ENCODE measurements around the gene GALNT18.
A peak's percentile ranks its signal among the peaks of the same experiment; 100 is the strongest.
"Not testable (repeated sequence)": the region's sequence is repeated elsewhere in the genome, so short reads cannot be mapped to it uniquely, and the experiment has no call there.

GALNT18 gene

DNA sequence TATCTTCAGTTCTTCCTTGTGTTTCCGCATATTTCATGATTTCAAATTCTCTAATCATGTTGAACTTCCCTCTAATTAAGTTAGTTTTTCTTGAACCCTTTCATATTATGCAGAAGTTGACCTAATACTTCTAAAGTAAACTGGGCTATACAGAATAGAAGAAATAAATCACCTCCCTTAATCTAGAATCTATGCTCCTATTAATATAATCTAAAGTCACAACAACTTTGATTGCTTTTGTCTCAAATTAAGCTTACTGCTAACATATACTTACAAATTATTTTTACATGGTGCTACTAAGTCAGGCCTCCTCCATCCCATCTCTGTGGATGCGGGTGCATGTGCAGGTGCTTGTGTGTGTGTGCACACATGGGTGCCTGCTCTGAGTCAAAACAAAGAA is 241.5 kb downstream of the GALNT18 start:
- no peak for DNase-seq

DNA sequence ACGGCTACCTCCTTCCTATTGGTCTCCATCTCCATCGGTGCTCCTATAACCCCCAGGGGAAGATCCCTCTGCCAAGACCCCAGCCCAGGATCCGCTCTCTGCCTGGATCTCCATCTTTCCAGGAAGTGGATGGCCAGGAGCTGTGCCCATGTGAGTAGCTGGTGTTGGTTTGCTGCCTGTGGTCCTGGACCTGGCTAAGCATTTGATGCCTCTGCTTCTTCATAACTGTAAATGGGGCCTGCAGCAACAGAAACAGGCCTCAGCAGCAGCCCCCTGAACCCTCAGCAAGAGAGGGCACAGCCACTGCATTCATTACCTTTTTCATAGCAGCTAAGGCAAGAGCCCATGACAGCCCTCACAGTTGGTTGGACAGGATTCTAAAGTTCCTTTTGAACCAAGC is 242.1 kb downstream of the GALNT18 start:
- no peak for DNase-seq

DNA sequence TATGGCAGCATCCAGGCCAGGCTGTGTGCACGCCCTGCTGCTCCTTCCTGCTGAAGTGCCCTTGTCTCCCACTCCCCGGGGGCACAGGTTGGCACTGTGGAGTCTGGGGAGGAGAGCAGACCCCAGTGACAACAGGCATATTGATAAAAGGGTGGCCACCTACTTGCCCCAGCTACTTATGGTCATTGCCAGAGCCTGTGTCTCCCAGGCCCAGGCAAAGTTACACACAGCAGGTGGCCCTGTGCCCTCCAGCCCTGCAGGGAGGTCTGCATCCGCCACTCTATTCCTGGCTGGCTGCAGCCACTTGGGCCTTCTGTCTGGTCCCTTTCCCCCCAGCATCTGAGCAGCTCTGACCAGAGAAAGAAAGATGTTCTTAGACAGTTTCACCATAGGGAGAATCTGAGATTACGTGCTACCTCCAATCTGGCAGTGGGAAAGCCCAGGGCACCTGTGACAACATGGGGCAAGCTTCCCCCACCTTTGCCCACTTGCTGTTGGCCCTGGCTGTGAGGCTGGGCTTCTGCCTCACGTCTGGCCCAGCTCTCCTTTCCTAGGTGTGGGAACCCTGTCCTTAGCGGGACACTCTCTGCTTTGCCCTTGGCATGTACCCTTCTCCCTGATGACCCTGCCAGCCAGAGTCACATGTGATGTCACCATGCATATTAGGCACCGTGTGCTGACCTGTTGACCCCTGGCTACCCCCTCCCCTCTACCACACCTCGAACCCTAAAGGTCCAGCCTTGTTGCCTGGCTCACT is 243.4 kb downstream of the GALNT18 start:
- DNase-seq = no peak

DNA sequence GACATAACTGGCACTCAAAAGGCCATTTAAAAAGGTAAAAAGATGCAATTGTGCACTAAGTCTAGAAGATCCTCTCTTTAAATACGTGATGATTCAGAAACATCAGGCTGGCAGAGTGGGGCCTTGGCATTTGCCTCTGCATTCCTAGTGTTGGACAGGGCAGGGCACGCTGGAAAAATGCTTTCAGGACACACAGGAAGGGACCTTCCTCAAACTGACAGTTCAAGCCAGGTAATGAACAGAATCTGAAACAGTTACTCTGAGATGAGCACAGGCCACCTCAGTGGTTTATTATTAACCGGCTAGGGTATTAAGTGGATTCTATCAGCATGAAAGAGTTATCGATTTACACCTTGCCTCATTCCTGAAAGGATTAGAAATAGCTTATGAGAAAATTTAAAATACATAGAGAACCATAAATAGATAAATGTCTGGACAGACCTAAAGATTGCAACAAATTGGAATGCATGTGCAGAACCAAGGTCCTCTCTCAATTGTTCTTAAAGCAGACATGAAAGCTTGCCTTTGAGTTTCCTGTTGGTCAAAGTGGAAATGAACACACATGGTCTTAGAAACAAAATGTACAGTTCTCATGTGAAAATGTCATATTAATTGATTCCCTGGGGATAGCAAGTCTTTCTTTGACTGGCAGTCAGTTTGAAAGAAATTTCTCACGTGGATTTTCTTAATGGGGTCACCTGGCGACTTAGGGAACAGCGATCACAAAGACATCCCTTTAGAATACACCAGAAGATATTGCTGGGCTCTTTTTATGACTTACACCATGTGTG is 247.3 kb downstream of the GALNT18 start:
- DNase-seq = no peak

DNA sequence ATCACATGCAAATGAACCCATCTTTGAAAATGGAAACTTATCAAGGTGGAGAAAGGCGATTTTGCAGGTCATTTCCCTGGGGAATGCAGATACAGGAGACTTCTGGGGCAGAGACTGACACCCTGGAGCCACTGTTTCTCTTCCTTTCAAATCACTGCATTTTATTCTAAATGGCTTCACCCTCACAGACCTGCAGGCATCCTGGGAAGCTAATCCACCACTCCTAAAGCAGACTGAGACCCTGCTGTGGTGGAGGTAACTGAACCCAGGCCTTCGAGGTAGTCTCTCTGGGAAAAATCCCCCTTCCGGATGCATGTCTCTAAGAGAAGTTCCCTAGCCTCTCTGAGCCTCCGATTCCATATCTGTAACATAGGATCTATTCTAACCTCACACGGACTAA is 247.9 kb downstream of the GALNT18 start:
- DNase-seq = no peak

DNA sequence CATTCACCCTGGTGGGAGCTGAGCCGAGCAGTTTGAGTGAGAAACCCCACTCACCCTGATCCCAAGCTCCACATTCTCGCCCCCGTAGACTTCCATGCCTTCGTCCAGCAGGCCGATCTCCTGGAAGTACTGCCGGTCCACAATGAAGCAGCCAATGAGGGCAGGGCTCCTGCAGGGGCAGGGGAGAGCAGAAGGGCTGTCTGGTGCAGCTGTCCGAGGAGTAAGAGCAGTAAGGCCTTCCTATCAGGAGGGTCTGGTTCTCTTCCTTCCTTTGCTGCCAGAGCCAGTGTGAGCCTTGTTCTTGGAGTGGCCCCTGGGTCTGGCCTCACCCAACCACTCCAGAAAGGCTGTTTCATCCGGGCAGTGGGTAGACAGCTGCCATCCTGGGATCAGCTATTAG is 249.3 kb downstream of the GALNT18 start:
- DNase-seq = no peak

DNA sequence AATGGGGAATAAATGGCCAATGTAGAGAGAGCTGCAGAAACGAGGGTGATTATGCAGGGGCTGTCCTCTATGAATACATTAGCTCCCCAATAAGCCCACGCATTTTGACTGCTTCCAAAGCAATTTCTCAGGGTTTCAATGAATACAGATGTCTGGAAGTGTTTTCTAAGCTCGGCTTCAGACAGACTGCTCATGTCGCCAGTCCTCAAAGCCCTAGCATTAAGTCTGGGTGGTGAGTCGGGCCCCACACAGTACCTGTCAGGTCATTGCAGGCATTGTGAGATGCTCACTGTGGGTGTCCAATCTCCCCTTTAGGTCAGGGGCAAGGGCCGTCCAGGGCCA is 250.9 kb downstream of the GALNT18 start:
- no peak for DNase-seq

DNA sequence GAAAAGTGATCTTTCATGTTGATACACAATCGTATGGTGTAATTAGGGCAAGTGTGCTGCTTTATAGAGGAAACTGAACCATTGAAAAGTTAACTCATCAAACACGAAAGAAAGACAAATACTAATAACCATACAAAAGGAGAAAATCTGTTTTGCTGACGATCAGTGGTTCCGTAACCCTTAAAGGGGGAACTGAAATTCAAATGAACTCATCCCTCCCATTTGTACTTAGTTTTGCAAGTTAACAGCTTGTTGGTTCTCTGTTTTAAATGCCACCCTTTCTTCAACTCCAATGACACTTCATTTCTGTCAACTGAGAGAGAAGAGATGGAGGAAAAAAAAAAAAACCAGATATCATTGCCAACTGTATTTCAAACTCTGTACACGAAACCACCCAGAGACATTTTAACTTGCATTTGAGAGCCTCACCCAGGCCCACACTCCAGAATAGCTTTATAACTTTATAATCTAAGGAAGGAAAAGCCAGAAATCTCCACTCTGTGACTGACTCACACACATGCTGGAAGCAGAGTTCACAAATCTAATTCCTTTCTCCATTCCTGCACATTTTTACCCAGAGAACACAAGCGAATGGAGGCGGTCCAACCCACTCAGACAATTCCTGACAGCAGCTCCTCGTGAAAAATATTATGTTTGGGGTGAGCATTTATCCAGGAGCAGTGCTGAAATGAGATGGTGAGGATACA is 251.4 kb downstream of the GALNT18 start:
- DNase-seq = no peak

DNA sequence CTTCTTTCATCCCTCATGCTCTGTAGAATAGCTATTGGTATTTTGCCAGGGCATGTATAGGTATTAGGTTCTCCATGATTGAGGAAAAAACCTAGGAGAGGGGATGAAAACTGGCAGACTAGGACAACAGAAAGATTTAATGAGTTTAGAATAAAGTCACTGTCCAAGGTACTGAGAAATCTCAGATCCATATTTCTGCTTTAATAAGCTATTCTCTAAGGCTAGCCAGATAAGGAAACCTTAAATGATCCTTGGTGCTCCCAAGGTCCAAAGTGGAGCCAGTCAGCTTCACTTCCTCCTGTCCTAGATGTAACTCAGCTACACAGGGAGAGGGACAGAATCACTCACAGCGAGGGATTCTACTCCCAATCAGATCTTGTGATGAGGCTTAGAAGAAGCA is 255.0 kb downstream of the GALNT18 start:
- DNase-seq = no peak

DNA sequence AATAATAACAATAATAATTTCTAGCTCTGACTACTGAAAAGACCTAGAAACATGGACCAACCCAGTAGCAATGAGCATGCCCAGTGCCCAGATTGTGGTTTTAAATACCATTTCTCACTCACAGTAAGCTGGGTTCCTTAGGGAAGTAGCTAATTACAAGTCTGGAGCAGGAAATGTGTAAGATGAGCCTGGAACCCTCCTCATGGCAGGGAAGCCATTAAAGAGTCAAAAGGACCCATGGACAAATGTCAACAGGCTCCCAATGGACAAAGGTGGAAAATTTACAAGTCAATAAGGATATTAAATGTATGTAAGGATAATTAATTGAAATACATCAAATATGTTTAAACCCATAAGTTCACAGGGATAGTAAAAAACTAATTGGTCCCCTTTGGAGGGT is 258.1 kb downstream of the GALNT18 start:
- no peak for DNase-seq

DNA sequence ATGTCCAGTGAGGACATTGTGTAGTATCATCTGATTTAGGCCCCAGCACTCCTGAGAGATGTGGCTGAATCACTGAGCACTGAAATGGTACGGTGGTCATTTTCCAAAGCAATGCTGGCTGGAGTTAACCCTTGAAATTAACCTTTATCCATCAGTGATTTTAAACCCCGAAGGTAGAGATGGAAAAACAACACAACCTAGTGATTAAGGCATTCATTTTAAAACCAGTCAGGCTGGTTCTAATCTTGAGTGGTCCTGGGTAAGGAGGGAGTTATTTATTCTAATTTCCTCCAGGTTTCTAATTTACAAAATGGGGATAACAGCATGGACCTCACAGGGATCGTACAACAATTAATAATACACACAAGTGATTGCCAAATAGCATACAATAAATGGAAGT is 262.2 kb downstream of the GALNT18 start:
- no peak for DNase-seq

DNA sequence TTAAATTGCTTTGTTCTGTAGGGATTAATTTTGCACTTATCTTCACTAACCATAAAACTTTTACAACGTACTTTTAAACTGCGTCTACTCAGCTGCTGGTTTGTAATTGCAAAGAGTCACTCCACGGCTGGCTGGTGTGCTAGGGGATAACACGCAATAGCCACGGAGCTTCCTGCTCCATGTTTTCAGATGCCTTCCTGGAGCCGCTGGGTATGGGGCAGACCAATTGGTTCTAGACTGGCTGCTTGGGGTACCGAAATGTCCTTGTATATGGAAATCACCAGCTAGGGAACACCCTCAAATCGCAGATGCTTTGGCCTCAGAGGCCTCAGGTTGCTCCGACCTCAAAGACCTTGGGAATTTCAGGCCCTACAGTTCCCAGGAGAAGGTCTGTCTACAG is 265.0 kb downstream of the GALNT18 start:
- DNase-seq = no peak

DNA sequence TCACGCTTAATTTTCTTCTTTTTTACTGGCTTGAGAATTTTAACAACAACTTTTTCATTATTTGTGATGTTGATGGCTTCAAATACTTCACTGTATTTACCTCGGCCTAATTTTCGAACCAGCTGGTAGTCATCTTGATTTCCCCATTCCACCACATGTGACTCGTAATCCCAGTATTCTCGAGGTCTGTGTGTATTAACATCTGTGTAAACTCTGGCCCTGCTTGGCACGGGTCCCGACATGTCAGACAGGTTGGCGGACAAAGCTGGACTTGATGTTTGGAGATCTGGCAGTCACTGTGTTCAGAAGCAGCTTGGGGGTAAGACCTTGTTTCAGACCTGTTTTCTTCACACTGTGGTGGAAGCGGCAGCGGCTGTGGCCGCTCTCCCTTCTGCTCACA is 268.9 kb downstream of the GALNT18 start, which contains the start of gene CSNK2A3:
CSNK2A3 (minus strand) TSS at position 373 of the 400 bp plus-strand sequence; CDS start at position 242, 131 bp downstream.
- not testable (repeated sequence) for DNase-seq

DNA sequence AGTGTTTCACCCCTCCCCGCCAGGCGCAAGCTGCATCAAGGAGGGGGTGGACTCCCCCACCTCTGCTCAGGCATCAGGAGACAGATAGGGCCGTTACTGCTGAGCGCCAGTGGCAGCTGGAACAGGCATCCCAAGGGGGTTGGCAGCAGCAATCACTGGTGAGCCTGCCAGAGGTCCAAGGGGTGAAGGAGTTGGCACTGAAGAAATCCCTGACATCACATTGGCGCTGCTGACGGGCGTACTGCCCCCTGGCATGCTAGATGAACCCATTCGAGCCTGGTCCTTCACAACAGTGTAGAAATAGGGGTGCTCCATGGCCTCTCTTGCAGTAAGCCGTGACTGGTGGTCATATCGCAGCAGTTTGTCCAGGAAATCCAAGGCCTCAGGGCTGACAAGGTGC is 270.0 kb downstream of the GALNT18 start:
- not testable (repeated sequence) for DNase-seq

DNA sequence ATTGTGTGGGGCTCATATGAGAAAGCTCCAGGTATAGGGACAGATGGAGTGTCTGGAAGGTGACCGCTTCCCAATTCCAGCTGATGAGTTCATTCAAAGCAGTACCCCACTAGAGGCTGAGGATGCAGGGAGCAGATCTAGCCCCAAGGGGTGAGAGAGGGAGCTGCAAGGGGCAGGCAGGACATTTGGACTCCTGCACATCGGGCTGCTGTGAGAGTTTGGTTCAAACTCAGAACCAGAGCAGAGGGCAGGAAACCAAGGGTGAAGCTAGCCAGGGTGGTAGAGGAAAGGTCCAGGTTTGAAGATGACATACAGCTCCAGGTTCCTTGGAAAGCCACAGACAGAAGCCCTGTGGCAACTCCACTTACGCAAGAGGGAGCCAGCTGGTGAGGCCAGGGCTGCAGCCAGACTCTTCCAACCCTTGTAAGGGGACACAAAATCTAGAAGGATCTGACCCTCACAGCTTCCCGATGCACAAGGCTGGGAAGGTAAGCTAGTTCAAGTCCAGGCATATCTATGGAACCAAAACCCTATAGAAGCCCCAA is 270.7 kb downstream of the GALNT18 start:
- no peak for DNase-seq

DNA sequence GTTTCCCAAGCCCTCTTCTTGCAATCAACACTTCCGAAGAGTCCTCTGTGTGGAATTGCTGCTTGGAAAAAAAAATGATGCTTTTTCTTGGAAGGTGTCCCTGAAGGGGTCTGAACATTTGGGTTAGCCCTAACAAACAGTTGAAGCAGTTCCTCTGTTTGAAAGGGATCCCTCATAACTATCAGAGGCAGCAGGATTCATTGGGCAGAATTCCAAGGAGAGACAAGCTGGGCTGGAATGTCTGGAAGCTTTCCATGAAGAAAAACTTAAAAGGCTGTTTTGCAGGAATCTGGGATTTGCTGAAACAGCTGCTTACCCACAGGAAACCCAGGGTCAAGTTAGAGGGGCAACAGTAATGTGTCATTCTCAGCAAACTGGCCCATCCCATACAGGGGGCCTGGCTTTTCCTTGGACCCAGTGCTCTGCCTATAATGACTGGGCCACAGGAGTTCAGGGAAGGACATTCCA is 271.9 kb downstream of the GALNT18 start:
- DNase-seq = peak; percentile 70

DNA sequence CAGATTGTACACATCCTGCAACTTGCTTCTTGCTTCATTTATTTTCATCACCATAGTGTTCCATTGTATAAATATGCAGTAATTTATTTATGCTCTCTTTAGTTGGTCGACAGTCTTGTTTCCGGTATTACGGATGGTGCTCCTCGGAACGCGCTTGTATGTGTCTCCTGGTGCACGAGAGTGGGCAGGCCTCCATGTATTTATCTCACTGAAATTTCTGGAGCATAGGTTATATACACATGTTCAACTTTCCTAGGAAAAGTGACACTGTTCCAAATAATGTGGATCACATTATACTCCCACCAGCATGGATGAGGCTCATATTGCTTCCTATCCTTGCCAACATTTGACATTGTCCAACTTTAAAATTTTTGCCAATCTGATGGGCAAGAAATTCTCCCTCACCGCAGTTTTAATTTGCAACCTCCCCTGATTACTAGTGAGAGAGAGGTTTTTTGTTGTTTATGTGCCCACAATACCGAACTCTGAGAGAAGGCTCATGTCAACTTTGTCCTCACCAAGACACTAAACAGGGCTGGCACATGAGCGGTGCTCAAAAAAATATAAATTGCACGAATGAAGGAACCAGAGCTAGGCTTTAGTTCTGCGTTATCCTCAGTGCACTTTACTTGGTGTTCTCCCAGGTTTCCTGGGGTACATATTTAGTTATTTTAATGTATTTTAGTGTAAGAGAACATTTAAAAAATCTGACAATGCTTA is 272.5 kb downstream of the GALNT18 start:
- DNase-seq = no peak

DNA sequence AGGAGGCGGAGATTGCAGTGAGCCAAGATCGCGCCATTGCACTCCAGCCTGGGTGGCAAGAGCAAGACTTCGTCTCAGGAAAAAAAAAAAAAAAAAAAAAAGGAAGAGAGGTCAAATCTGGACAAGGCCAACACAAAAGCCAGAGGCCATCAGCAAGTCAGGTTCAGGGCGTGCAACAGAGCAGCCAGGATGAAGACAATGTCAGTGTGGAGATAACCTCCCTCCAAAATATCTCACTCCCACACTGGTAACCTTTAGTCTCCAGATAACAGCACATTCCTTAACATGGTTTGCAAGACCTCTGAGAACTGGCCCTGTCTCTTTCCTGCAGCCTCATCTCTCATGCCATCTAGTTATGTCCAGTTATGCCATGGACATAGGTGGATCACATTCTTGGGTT is 273.5 kb downstream of the GALNT18 start:
- no peak for DNase-seq

DNA sequence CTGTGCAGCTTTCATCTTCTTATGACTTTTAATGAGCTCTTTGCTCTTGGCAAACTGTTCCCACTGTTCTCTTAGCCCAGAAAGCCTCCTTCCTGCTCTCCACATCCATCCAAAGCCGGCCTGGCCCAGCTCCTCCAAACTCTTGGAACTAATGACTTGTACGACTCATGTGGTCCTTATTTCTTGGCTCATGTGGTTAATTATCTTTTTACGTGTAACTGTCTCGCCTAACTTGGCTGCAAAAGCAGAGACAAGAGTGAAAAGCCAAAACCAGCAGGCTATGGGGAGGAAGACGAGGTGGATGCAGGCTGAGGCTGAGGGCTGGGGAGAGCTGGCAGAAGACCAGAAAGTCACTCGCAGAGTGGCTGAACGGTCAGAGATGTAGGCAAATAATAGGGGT is 274.2 kb downstream of the GALNT18 start:
- no peak for DNase-seq

DNA sequence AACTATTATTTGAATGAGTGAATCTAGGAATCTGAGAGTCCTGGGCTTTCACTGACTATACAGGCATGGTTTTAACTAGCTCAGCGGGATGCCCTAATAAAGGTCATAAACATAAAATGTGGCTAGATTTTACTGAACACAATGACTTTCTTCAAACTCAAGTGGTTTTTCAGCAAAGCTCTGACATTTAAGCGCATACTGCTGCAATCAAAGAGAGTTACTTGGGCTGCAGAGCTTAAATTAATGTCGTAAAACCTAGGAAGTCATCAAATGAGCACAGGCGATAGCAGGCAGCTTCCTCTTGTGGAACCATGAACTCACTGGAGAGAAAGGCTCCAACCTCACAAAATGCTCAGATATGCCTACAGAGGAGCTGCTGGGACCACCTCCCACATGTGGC is 275.5 kb downstream of the GALNT18 start:
- DNase-seq = no peak

DNA sequence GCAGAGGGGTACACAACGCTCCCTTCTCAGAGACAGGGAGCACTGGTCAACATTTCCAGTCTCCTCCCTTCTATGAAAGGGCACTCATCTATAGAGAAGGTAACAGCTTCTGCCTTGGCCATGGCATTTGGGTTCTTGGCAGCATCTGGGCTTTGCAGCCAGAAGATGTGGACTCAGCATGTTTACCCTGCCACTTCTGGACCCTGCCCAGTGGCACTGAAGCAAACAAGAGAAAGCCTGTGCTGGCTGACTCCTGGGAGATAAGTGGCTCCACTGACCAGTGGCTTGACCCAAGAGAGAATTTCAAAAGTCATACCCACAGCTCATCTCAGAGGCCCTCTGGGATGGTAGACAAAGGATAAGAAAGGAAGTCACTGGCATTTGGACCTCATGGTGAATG is 276.7 kb downstream of the GALNT18 start:
- DNase-seq = no peak

DNA sequence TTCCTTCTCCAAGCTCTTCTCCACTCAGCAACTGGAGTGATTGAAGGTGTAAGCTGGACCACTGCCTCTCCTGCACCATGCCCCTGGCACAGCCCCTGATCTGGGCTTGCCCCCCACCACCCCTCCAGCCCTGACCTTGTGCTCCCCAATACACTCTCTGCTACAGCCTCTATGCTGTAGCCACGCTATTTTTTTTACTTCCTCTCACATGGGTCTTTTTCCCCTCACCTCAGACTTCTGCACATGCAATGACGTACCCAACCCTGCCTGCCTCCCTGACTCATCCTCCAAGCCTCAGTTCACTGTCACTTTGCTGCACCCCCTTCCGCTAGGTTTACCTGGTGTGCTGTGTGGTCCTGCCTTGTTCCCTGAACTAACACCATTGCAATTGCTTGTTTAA is 277.8 kb downstream of the GALNT18 start:
- DNase-seq = no peak

DNA sequence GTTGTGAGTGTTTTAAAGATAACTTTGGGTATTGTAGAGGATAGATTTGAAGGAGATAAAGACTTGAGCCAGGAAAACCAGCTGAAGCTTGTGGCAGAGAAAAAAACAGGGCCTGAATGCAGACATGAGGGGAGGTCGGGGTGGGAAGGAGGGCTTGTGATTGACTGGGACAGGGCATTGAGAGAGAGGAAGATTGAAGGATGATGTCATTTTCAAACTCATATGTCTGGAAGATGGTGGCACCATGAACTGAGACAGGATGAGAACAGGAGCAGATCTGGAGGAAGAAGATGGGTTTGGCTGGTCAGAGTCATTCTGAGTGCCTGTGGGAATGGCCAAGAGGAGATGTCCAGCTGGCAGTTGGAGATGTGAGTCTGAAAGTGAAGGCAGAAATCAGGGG is 283.5 kb downstream of the GALNT18 start:
- no peak for DNase-seq

All from kidney glomerular epithelial cell (primary cell).